HL-60 (cell line): ENCODE data around the gene CDH20.

ENCODE experiments used
- DNase-seq, 2 experiments: peaks; one replicate each; pipeline ENCODE4 v3.0.0-alpha.2; 2010 to 2020; ENCODE audit warnings: low read depth in 1 of 2, low spot score in 1 of 2
- H3K27ac ChIP-seq: fragments of 250-450 bp; sonication (Bioruptor Pico); replicated peaks from 2 replicates; pipeline ENCODE4 v1.5.1; 2020; ENCODE audit warnings: mild to moderate bottlenecking, moderate library complexity
- H3K27me3 ChIP-seq: fragments of 250-450 bp; sonication (Bioruptor Pico); 2 replicates; pipeline ENCODE4 v1.5.1; 2021; ENCODE audit warnings: mild to moderate bottlenecking, moderate library complexity; ENCODE audit not compliant: insufficient read depth, poor library complexity, severe bottlenecking
- H3K4me3 ChIP-seq: replicated peaks from 2 replicates; pipeline ENCODE4 v1.5.1; 2011; ENCODE audit warnings: mild to moderate bottlenecking, control low read depth, low read length; ENCODE audit not compliant: insufficient read depth
- CTCF ChIP-seq: IDR thresholded peaks from one replicate; pipeline ENCODE4 v1.5.1; 2011; ENCODE audit warnings: low read length, control low read depth, inconsistent platforms; ENCODE audit not compliant: insufficient read depth
- GABPA ChIP-seq: IDR thresholded peaks from 2 replicates; pipeline ENCODE4 v1.6.1; 2012; ENCODE audit warnings: low read depth
- POLR2AphosphoS5 ChIP-seq: IDR thresholded peaks from 2 replicates; pipeline ENCODE4 v1.6.1; 2012; ENCODE audit warnings: low read depth
- REST ChIP-seq: IDR thresholded peaks from 2 replicates; pipeline ENCODE4 v1.6.1; 2012; ENCODE audit warnings: low read depth; ENCODE audit not compliant: insufficient replicate concordance
- SPI1 ChIP-seq: IDR thresholded peaks from 2 replicates; pipeline ENCODE4 v1.6.1; 2012; ENCODE audit warnings: low read depth, mild to moderate bottlenecking, borderline replicate concordance

Gene CDH20

GRCh38 chr18:61502472-61502871 is 169.2 kb downstream of the CDH20 start:
- TF ChIP-seq SPI1 (no peak), GABPA (no peak), CTCF (peak; percentile 63)
- Histone ChIP-seq H3K27ac (no peak overlapping the region), H3K27me3 (peaks cover 2% of the 10 kb centered on the region), H3K4me3 (no peak overlapping the region)
- peak; percentile 7 to 15 for DNase-seq

- TF ChIP-seq CTCF (no peak), REST (no peak), SPI1 (no peak), GABPA (no peak), POLR2AphosphoS5 (no peak)
- Histone ChIP-seq H3K27ac (no peak overlapping the region), H3K4me3 (no peak overlapping the region), H3K27me3 (no peaks in the 10 kb centered on the region)
- DNase-seq = no peak
These were observed 170.5 kb downstream of the CDH20 start for GRCh38 chr18:61503688-61504087.

GRCh38 chr18:61528961-61529360 is 195.7 kb downstream of the CDH20 start:
- Histone ChIP-seq H3K27ac (no peak overlapping the region), H3K4me3 (no peak overlapping the region), H3K27me3 (peaks cover 2% of the 10 kb centered on the region)
- TF ChIP-seq POLR2AphosphoS5 (no peak), SPI1 (no peak), CTCF (no peak), REST (no peak), GABPA (no peak)
- DNase-seq = no peak

GRCh38 chr18:61530681-61531080 is 197.5 kb downstream of the CDH20 start:
- Histone ChIP-seq H3K27ac (no peak overlapping the region), H3K4me3 (no peak overlapping the region), H3K27me3 (peaks cover 2% of the 10 kb centered on the region)
- no peak for DNase-seq
- TF ChIP-seq POLR2AphosphoS5 (no peak), CTCF (no peak), GABPA (no peak), SPI1 (no peak), REST (no peak)
